HUES64 (cell line): ENCODE results near the gene XXYLT1.

Experiments
- H3K27ac ChIP-seq: 2 replicates; pipeline ENCODE4 v1.7.0; 2013; ENCODE audit warnings: low read depth, low read length, inconsistent platforms
- H3K27me3 ChIP-seq: 2 replicates; pipeline ENCODE4 v1.6.1; 2013; ENCODE audit warnings: mild to moderate bottlenecking, low read length; ENCODE audit not compliant: insufficient read depth
- H3K36me3 ChIP-seq: 2 replicates; pipeline ENCODE4 v1.6.1; 2013; ENCODE audit warnings: mild to moderate bottlenecking, low read length; ENCODE audit not compliant: insufficient read depth
- H3K4me1 ChIP-seq: 2 replicates; pipeline ENCODE4 v1.6.1; 2013; ENCODE audit warnings: mild to moderate bottlenecking, low read length, moderate library complexity; ENCODE audit not compliant: insufficient read depth
- H3K4me3 ChIP-seq: 2 replicates; pipeline ENCODE4 v1.5.1; 2013; ENCODE audit warnings: mild to moderate bottlenecking, low read length, moderate library complexity
- H3K9ac ChIP-seq: 2 replicates; pipeline ENCODE4 v1.6.1; 2013; ENCODE audit warnings: mild to moderate bottlenecking, low read depth, low read length
- H3K9me3 ChIP-seq: 2 replicates; pipeline ENCODE4 v1.6.1; 2013; ENCODE audit warnings: low read depth, low read length; ENCODE audit not compliant: insufficient read depth
- WGBS: fragments of 150-250, 120-280 bp; methylation state at CpG from one replicate; pipeline ENCODE4 v1.1.7; 2013; ENCODE audit warnings: missing lambda C conversion rate; 5-methylcytosine and 5-hydroxymethylcytosine counted together

Gene XXYLT1

GRCh38 chr3:195073866-195074860 lies 196.8 kb downstream of the XXYLT1 start:
- Histone ChIP-seq H3K9me3 (no peaks in the 10 kb centered on the region), H3K27ac (no peak overlapping the region), H3K4me1 (no peaks in the 10 kb centered on the region), H3K36me3 (peaks cover 6% of the 10 kb centered on the region), H3K27me3 (no peaks in the 10 kb centered on the region), H3K9ac (no peak overlapping the region), H3K4me3 (no peak overlapping the region)
- 93% methylated on average over 25 of the region's 25 CpGs for WGBS

DNA sequence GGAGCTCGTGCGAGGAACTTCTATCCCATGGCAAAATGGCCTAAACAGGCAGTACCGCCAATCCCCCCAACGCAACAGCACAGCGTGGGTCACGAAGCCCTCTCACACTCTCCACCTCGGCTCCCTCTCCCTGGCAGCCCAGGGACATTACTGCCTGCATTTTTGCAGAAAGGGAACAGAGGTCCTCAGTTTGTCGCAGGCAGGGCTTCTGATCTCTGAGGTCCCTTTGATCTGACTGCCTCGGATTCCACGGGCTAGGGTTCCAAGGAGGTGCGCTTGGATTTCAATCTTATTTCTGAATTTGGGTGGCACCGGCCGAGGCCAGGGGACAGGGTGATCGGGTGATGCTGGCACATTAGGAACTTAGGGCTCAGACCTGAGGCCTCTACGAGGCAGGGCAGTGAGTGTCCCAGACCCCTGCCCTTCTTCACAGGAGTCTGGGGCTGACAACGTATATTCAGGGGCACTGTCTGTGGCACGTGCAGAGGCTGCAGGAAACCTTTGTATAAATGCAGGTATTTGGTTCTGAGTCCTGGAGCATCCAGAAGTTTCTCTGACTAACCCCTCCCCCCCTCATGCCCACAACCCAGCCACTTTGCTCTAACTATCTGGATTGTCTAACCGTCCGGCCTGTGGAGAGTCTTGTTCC lies 197.9 kb downstream of the XXYLT1 start:
- Histone ChIP-seq H3K36me3 (peaks cover 18% of the 10 kb centered on the region), H3K9ac (no peak overlapping the region), H3K27me3 (no peaks in the 10 kb centered on the region), H3K4me1 (no peaks in the 10 kb centered on the region), H3K4me3 (no peak overlapping the region), H3K9me3 (no peaks in the 10 kb centered on the region), H3K27ac (no peak overlapping the region)
- 89% methylated on average over 19 of the region's 19 CpGs for WGBS

- H3K9me3 ChIP-seq, result no peaks in the 10 kb centered on the region
- H3K4me1 ChIP-seq, result no peaks in the 10 kb centered on the region
- H3K9ac ChIP-seq, result no peak overlapping the region
- no peak overlapping the region for H3K27ac ChIP-seq
- peaks cover 26% of the 10 kb centered on the region for H3K36me3 ChIP-seq
- no peaks in the 10 kb centered on the region for H3K27me3 ChIP-seq
- WGBS, result 93% methylated on average over 23 of the region's 23 CpGs
- no peak overlapping the region for H3K4me3 ChIP-seq
Measured at GRCh38 chr3:195071916-195072820, 198.8 kb downstream of the XXYLT1 start.

DNA sequence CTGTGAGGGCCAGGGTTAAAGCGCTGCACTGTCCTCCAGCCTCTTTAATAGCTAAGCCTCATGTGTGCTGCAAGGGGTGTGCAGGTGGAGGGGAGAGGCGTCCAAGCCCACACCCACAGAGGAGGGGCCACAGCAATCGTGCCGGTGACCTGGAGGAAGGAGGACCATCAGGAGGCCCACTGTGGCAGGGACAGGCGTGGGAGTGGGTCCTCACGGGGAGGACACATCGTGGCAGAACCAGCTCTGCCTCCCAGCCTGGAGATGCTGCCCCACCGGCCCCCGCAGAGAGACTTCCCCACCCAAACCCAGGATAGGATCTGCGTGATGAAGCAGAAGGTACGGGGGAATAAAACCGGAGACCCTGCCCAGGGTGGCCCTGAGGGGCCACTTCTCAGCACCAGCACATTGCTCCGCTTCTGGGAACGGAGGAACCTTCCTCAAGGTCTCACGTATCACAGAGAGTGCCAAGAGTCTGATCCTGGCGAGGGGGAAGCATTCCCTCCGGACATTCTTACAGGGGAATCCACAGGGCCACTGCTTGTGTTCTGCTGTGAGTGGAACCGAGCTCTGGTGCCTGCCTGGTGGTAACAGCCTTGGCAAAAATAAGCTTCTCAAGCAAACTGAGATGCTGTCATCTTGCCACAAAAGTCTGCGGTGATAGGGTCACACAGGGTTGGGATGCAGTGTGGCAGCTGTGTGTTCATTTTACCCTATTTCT lies 199.8 kb downstream of the XXYLT1 start:
- WGBS, result 94% methylated on average over 19 of the region's 19 CpGs
- no peaks in the 10 kb centered on the region for H3K4me1 ChIP-seq
- H3K9ac ChIP-seq, result no peak overlapping the region
- peaks cover 29% of the 10 kb centered on the region for H3K36me3 ChIP-seq
- H3K27me3 ChIP-seq, result no peaks in the 10 kb centered on the region
- no peak overlapping the region for H3K4me3 ChIP-seq
- no peak overlapping the region for H3K27ac ChIP-seq
- H3K9me3 ChIP-seq, result no peaks in the 10 kb centered on the region

DNA sequence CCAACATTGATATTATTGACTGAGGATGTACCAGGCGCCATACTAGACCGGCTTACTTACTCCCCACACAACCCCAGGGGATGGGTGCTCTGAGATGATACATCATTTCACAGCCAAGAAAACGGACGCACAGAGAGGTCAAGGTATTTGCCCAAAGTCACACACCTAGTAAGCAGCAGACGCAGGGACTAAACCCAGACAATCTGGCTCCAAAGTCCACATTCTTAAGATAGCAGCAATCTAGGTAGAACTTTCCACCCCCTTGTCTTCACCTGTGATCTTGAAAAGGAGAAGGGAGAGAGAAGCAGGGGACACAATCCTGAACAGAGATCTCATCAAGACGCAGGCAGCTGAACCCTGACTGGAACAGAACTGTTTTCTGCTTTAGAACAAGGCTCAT lies 200.6 kb downstream of the XXYLT1 start:
- H3K9me3 ChIP-seq, result no peaks in the 10 kb centered on the region
- H3K4me1 ChIP-seq, result no peaks in the 10 kb centered on the region
- no peak overlapping the region for H3K27ac ChIP-seq
- H3K4me3 ChIP-seq, result no peak overlapping the region
- H3K27me3 ChIP-seq, result no peaks in the 10 kb centered on the region
- H3K36me3 ChIP-seq, result peaks cover 29% of the 10 kb centered on the region
- WGBS, result 96% methylated on average over 6 of the region's 6 CpGs
- no peak overlapping the region for H3K9ac ChIP-seq

GRCh38 chr3:195069501-195070251 lies 201.3 kb downstream of the XXYLT1 start:
- no peaks in the 10 kb centered on the region for H3K27me3 ChIP-seq
- no peaks in the 10 kb centered on the region for H3K4me1 ChIP-seq
- H3K36me3 ChIP-seq, result peaks cover 29% of the 10 kb centered on the region
- H3K9me3 ChIP-seq, result no peaks in the 10 kb centered on the region
- no peak overlapping the region for H3K9ac ChIP-seq
- WGBS, result 96% methylated on average over 33 of the region's 33 CpGs
- no peak overlapping the region for H3K4me3 ChIP-seq
- H3K27ac ChIP-seq, result no peak overlapping the region

- peaks cover 29% of the 10 kb centered on the region for H3K36me3 ChIP-seq
- H3K9me3 ChIP-seq, result no peaks in the 10 kb centered on the region
- no peaks in the 10 kb centered on the region for H3K27me3 ChIP-seq
- WGBS, result 96% methylated on average over 18 of the region's 18 CpGs
- no peak overlapping the region for H3K4me3 ChIP-seq
- H3K9ac ChIP-seq, result no peak overlapping the region
- H3K4me1 ChIP-seq, result no peaks in the 10 kb centered on the region
- H3K27ac ChIP-seq, result no peak overlapping the region
Measured at GRCh38 chr3:195068084-195069080, 202.6 kb downstream of the XXYLT1 start.

GRCh38 chr3:195066441-195066841 lies 204.5 kb downstream of the XXYLT1 start:
- H3K36me3 ChIP-seq, result peaks cover 29% of the 10 kb centered on the region
- no peak overlapping the region for H3K27ac ChIP-seq
- 97% methylated on average over 16 of the region's 16 CpGs for WGBS
- no peaks in the 10 kb centered on the region for H3K4me1 ChIP-seq
- no peak overlapping the region for H3K4me3 ChIP-seq
- H3K9ac ChIP-seq, result no peak overlapping the region
- no peaks in the 10 kb centered on the region for H3K27me3 ChIP-seq
- no peaks in the 10 kb centered on the region for H3K9me3 ChIP-seq

GRCh38 chr3:195065864-195066185 lies 205.1 kb downstream of the XXYLT1 start:
- H3K9me3 ChIP-seq, result no peaks in the 10 kb centered on the region
- H3K4me3 ChIP-seq, result no peak overlapping the region
- no peak overlapping the region for H3K27ac ChIP-seq
- H3K9ac ChIP-seq, result no peak overlapping the region
- no peaks in the 10 kb centered on the region for H3K27me3 ChIP-seq
- peaks cover 29% of the 10 kb centered on the region for H3K36me3 ChIP-seq
- 94% methylated on average over 13 of the region's 13 CpGs for whole genome bisulfite sequencing
- no peaks in the 10 kb centered on the region; the same call in 1 of the 2 replicates for H3K4me1 ChIP-seq
